GM19455 (cell line): ENCODE results near the gene OR4Q2.
"Not testable (repeated sequence)": the region's sequence is repeated elsewhere in the genome, so short reads cannot be mapped to it uniquely, and the experiment has no call there.

Experiments used
- ATAC-seq: cut with Tn5 transposase; IDR thresholded peaks from one replicate; pipeline ENCODE4 v1.9.1; 2021; ENCODE audit not compliant: unreplicated experiment

The OR4Q2 gene

GRCh38 chr14:20001863-20002262 is at the start of gene OR4Q2:
Gene OR4Q2 (plus strand): TSS chr14:20002163.
- no peak for ATAC-seq

- not testable (repeated sequence) for ATAC-seq
Measured at GRCh38 chr14:19969735-19970134, 32.2 kb upstream of the OR4Q2 start.

GRCh38 chr14:19974844-19975243 is 27.1 kb upstream of the OR4Q2 start:
- ATAC-seq: no peak

GRCh38 chr14:19975291-19975690 is 26.7 kb upstream of the OR4Q2 start, which contains the start of gene OR4K15:
Gene OR4K15 (plus strand): TSS chr14:19975591. CDS start chr14:19975591, 0 bp downstream.
- no peak for ATAC-seq

GRCh38 chr14:19993438-19993837 is 8.5 kb upstream of the OR4Q2 start:
- no peak for ATAC-seq

- no peak for ATAC-seq
Measured at GRCh38 chr14:20002319-20002718, 356 bp downstream of the OR4Q2 start.

GRCh38 chr14:20008156-20008555 is 6.2 kb downstream of the OR4Q2 start:
- no peak for ATAC-seq

GRCh38 chr14:20019257-20019865 is 17.4 kb downstream of the OR4Q2 start, which contains the start of gene OR4K14:
Gene OR4K14 (minus strand): TSS chr14:20019307. CDS start chr14:20015193, 4,114 bp downstream.
- ATAC-seq: no peak

GRCh38 chr14:20031058-20031457 is 29.1 kb downstream of the OR4Q2 start:
- ATAC-seq: no peak

- ATAC-seq: no peak
Measured at GRCh38 chr14:20035449-20035848, 33.5 kb downstream of the OR4Q2 start.

- ATAC-seq: no peak
Measured at GRCh38 chr14:20035938-20036337, 34.0 kb downstream of the OR4Q2 start, which contains the start of gene OR4K13. Gene OR4K13 (minus strand): TSS chr14:20036038. CDS start chr14:20034758, 1,280 bp downstream.

GRCh38 chr14:20044243-20044642 is 42.3 kb downstream of the OR4Q2 start:
- ATAC-seq: no peak

- ATAC-seq: no peak
Measured at GRCh38 chr14:20048202-20048601, 46.2 kb downstream of the OR4Q2 start.
